Smooth muscle cell (in vitro differentiated cells): ENCODE data around the gene STAG1. TPM values are rescaled to one million over a fixed set of nuclear protein-coding genes. Genes with fewer than 3 reads are reported as not detected.
"Not testable (repeated sequence)": the region's sequence is repeated elsewhere in the genome, so short reads cannot be mapped to it uniquely, and the experiment has no call there.

Experiments
- DNase-seq: peaks from one replicate; lab custom pipeline; 2025; ENCODE audit not compliant: unreplicated experiment; lab: John Stamatoyannopoulos, UW
- H2AFZ ChIP-seq: fragments of 200-600 bp; sonication (generic); 2 replicates; pipeline ENCODE4 v1.6.0; 2016; ENCODE audit warnings: antibody characterized with exemption, low read depth, mild to moderate bottlenecking
- H3F3A ChIP-seq: fragments of 200-600 bp; sonication (generic); 2 replicates; pipeline ENCODE4 v1.6.0; 2017; ENCODE audit warnings: antibody characterized with exemption, low read depth
- H3K27ac ChIP-seq: fragments of 200-600 bp; sonication (generic); 2 replicates; pipeline ENCODE4 v1.5.1; 2016; ENCODE audit warnings: low read depth, mild to moderate bottlenecking
- H3K27me3 ChIP-seq: fragments of 200-600 bp; sonication (generic); 2 replicates; pipeline ENCODE4 v1.6.1; 2016; ENCODE audit warnings: low read depth, mild to moderate bottlenecking
- H3K36me3 ChIP-seq: fragments of 200-600 bp; sonication (generic); 2 replicates; pipeline ENCODE4 v1.5.1; 2016; ENCODE audit warnings: low read depth
- H3K4me1 ChIP-seq: fragments of 200-600 bp; sonication (generic); 2 replicates; pipeline ENCODE4 v1.5.1; 2016; ENCODE audit warnings: low read depth
- H3K4me2 ChIP-seq: fragments of 200-600 bp; sonication (generic); 2 replicates; pipeline ENCODE4 v1.6.0; 2016; ENCODE audit warnings: mild to moderate bottlenecking
- H3K4me3 ChIP-seq: fragments of 200-600 bp; sonication (generic); 2 replicates; pipeline ENCODE4 v1.5.1; 2016; ENCODE audit warnings: mild to moderate bottlenecking
- H3K79me2 ChIP-seq: fragments of 200-600 bp; sonication (generic); 2 replicates; pipeline ENCODE4 v1.6.0; 2016; ENCODE audit warnings: low read depth, mild to moderate bottlenecking
- H3K9ac ChIP-seq: fragments of 200-600 bp; sonication (generic); 2 replicates; pipeline ENCODE4 v1.6.0; 2016; ENCODE audit warnings: low read depth
- H3K9me3 ChIP-seq: fragments of 200-600 bp; sonication (generic); replicated peaks from 2 replicates; pipeline ENCODE4 v1.5.1; 2016; ENCODE audit warnings: low read depth
- H4K20me1 ChIP-seq: fragments of 200-600 bp; sonication (generic); 2 replicates; pipeline ENCODE4 v1.6.0; 2016; ENCODE audit warnings: low read depth
- WGBS: methylation state at CpG from one replicate; pipeline ENCODE4 v1.1.7; 2016; ENCODE audit warnings: low lambda C conversion rate; 5-methylcytosine and 5-hydroxymethylcytosine counted together
- polyA plus RNA-seq: library from polyadenylated mRNA; unstranded; fragments of >200 nt; fragmentation: Nextera tagmentation; extraction: Ambion mirVana; gene quantifications from 2 replicates; pipeline ENCODE4 v1.2.1, GENCODE V29; 2016
- total RNA-seq: library from RNA; depleted of rRNA; stranded (reverse); fragments of >200 nt; gene quantifications from 2 replicates; pipeline ENCODE4 v1.2.3, GENCODE V29; 2014
- TF ChIP-seq, protein P1 (sequence below): fragments of 200-600 bp; sonication (generic); IDR thresholded peaks from 2 replicates; pipeline ENCODE4 v1.5.1; 2017; ENCODE audit warnings: borderline replicate concordance, mild to moderate bottlenecking, antibody characterized with exemption; ENCODE audit not compliant: insufficient read depth, poor library complexity, severe bottlenecking

The STAG1 gene
- total and polyA plus RNA-seq, 2 experiments from 2014 or later = 14.6 to 29.5 TPM

DNA sequence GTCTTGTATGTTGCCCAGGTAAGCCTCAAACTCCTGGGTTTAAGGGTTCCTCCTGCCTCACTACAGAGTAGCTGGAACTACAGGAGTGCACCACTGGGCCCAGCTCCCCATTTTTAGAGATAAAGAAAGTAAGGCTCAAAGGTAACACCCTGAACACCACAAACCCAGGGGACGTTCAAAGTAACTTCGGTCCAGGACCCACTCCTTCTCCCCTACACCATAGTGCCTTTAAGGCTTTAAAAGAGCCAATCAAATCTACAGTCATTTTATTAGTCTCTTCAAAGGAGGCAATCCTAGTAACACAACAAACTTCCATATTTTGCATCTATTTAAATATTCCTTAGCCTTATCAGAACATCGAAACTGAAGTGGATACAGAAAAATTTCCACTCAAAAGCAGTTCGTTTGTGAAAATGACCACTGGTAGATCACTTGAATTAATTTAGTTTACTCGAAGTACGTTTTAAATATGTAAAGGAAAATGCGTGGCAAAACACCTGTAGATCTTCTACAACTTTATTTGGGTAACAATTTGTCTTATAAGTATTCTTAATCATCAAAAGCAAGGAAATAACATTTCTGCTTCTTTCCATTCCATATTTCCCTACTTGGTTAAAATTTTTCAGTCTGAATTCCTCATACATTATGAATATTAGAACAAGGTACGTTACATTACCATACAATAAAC is 1.8 kb downstream of the STAG1 start:
- Histone ChIP-seq H3K9ac (peak overlapping the region; percentile 95), H2AFZ (no peak overlapping the region), H3K4me2 (peak overlapping the region; percentile 95), H3K27ac (peak overlapping the region; percentile 98), H4K20me1 (peaks cover 33% of the 10 kb centered on the region), H3K79me2 (peaks cover 56% of the 10 kb centered on the region), H3F3A (peaks cover 13% of the 10 kb centered on the region), H3K9me3 (no peaks in the 10 kb centered on the region), H3K4me1 (peaks cover 31% of the 10 kb centered on the region), H3K36me3 (no peaks in the 10 kb centered on the region), H3K4me3 (peak overlapping the region; percentile 95), H3K27me3 (no peaks in the 10 kb centered on the region)
- TF ChIP-seq, protein P1, sequence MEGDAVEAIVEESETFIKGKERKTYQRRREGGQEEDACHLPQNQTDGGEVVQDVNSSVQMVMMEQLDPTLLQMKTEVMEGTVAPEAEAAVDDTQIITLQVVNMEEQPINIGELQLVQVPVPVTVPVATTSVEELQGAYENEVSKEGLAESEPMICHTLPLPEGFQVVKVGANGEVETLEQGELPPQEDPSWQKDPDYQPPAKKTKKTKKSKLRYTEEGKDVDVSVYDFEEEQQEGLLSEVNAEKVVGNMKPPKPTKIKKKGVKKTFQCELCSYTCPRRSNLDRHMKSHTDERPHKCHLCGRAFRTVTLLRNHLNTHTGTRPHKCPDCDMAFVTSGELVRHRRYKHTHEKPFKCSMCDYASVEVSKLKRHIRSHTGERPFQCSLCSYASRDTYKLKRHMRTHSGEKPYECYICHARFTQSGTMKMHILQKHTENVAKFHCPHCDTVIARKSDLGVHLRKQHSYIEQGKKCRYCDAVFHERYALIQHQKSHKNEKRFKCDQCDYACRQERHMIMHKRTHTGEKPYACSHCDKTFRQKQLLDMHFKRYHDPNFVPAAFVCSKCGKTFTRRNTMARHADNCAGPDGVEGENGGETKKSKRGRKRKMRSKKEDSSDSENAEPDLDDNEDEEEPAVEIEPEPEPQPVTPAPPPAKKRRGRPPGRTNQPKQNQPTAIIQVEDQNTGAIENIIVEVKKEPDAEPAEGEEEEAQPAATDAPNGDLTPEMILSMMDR = no peak
- 31% methylated on average over 8 of the region's 8 CpGs for WGBS
- no peak for DNase-seq

DNA sequence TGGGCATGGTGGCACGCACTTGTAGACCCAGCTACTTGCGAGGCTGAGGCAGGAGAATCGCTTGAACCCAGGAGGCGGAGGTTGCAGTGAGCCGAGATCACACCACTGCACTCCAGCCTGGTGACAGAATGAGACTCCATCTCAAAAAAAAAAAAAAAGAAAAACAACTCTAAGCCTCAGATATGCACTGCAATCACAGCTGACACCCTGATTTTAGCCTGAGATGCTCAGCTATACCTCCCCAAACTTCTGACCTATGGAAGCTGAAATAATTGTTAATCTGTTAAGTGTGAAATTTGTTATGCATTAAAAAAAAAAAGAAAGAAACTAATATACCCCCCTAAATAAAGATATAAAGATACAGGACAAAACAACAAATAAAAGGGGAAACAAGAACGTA is 2.6 kb downstream of the STAG1 start:
- 73% methylated on average over 6 of the region's 6 CpGs for WGBS
- H3K9ac ChIP-seq = peak overlapping the region; percentile 95
- not testable (repeated sequence) for DNase-seq, H3K36me3 ChIP-seq, H3K9me3 ChIP-seq, H2AFZ ChIP-seq, H3K27me3 ChIP-seq
- peaks cover 64% of the 10 kb centered on the region for H3K79me2 ChIP-seq
- peak overlapping the region; percentile 95 for H3K4me2 ChIP-seq
- peak overlapping the region; percentile 95 for H3K4me3 ChIP-seq
- peaks cover 31% of the 10 kb centered on the region for H3K4me1 ChIP-seq
- peaks cover 40% of the 10 kb centered on the region for H4K20me1 ChIP-seq
- H3K27ac ChIP-seq = peak overlapping the region; percentile 98
- H3F3A ChIP-seq = peaks cover 12% of the 10 kb centered on the region

DNA sequence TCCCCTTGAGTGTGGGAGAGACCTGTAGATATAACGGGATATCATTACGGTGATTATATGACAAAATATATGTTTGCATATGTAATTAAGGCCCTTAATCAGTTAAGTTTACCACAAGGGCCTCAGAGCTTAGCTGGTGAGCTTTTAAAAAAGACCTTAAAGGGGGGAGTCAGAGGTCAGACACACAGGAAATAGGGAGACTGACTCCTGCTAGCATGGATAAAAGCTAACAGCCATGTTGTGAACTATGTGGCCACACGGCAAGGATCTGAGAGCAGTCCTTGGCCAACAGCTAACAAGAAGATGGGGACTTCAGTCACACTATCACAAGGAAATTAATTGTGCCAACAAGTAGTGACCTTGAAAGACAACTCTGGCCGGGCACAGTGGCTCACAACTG is 3.1 kb downstream of the STAG1 start:
- Histone ChIP-seq H3K4me2 (peak overlapping the region; percentile 95), H3K9me3 (no peaks in the 10 kb centered on the region), H3F3A (peaks cover 10% of the 10 kb centered on the region), H3K79me2 (peaks cover 69% of the 10 kb centered on the region), H3K9ac (no peak overlapping the region), H3K4me1 (peaks cover 31% of the 10 kb centered on the region), H3K4me3 (no peak overlapping the region), H4K20me1 (peaks cover 40% of the 10 kb centered on the region), H3K27ac (peak overlapping the region; percentile 11), H3K36me3 (no peaks in the 10 kb centered on the region), H3K27me3 (no peaks in the 10 kb centered on the region), H2AFZ (no peak overlapping the region)
- DNase-seq = no peak
- TF ChIP-seq, protein P1 = no peak
- WGBS = 71% methylated on average over 4 of the region's 4 CpGs

DNA sequence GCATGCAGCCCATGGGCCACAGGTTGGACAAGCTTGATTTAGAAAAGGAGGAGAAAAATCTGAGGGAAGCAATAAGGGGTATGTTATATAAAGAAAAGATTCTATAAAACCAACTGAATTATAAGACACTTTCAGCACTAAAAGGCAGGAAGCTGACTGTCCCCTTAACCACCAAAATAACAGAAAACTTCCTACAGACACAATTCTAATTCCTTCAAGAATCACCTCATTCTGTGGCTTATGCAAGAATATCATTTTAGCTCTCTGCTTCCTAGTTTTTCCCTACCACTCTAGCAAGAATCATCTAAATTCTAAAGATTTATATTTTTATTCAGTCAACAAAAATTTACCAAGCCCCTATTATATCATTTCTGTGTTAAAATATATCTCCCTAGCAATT is 6.3 kb downstream of the STAG1 start:
- Histone ChIP-seq H3K36me3 (no peaks in the 10 kb centered on the region), H2AFZ (no peak overlapping the region), H3K79me2 (peaks cover 100% of the 10 kb centered on the region), H3K4me3 (no peak overlapping the region), H3K4me1 (peaks cover 23% of the 10 kb centered on the region), H3K4me2 (no peak overlapping the region), H3F3A (peaks cover 8% of the 10 kb centered on the region), H3K27ac (no peak overlapping the region), H3K9ac (no peak overlapping the region), H4K20me1 (peaks cover 67% of the 10 kb centered on the region), H3K9me3 (no peaks in the 10 kb centered on the region), H3K27me3 (no peaks in the 10 kb centered on the region)
- TF ChIP-seq, protein P1 = no peak
- DNase-seq = no peak
